Activated T-helper 17 cell treated with anti-CD3 and anti-CD28 coated beads, Interleukin-2, amount 50 U/mL, for 72 hours (primary cell): ENCODE measurements around the gene AQP11. TPM values are rescaled to one million over a fixed set of nuclear protein-coding genes. Genes with fewer than 3 reads are reported as not detected.
"Not testable (repeated sequence)": the region's sequence is repeated elsewhere in the genome, so short reads cannot be mapped to it uniquely, and the experiment has no call there.

Experiments
- ATAC-seq: fragments of 150-1000 bp; cut with Tn5 transposase; replicated peaks from 2 replicates; pipeline ENCODE4 v1.10.0; 2021; ENCODE audit warnings: mild to moderate bottlenecking, moderate library complexity
- H3K27ac Mint-ChIP-seq: one replicate; pipeline ENCODE4 v1.8.0; 2022; ENCODE audit warnings: mixed read lengths
- H3K27me3 Mint-ChIP-seq: one replicate; pipeline ENCODE4 v1.8.0; 2022; ENCODE audit warnings: mixed read lengths
- H3K36me3 Mint-ChIP-seq: one replicate; pipeline ENCODE4 v1.8.0; 2022; ENCODE audit warnings: low read depth, mild to moderate bottlenecking, mixed read lengths
- H3K4me1 Mint-ChIP-seq: one replicate; pipeline ENCODE4 v1.8.0; 2022; ENCODE audit warnings: mixed read lengths
- H3K4me3 Mint-ChIP-seq: one replicate; pipeline ENCODE4 v1.8.0; 2022; ENCODE audit warnings: mild to moderate bottlenecking, mixed read lengths
- H3K9me3 Mint-ChIP-seq: one replicate; pipeline ENCODE4 v1.8.0; 2022; ENCODE audit warnings: mixed read lengths
- total RNA-seq, 2 donors: library from RNA; stranded (reverse); gene quantifications; one replicate each; pipeline ENCODE4 v1.2.3, GENCODE V29; 2022

The AQP11 gene
- total RNA-seq, 2 donors from 2014 or later, result 0.48 to 0.98 TPM

DNA sequence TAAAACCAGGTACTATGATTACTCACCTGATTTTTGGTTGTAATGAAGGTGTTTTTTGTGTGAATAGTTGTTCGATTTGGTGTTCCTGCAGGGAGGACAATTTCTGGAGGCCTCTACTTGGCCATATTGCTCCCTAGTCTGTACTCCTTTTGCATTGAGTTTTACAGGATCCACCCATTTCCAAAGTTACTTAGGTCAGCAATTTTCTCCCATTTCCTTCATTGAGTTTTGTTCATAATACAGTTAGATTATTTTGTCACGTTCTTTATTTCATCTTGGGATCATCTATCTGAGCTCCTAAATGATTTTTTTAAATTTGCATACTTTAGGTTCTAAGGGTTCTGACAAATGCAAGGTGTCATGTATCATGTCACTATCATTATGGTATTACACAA, 20.1 kb upstream of the AQP11 start:
- peaks cover 21% of the 10 kb centered on the region for H3K27me3 Mint-ChIP-seq
- H3K9me3 Mint-ChIP-seq, result peaks cover 4% of the 10 kb centered on the region
- ATAC-seq, result no peak
- no peaks in the 10 kb centered on the region for H3K4me1 Mint-ChIP-seq
- no peaks in the 10 kb centered on the region for H3K36me3 Mint-ChIP-seq
- H3K4me3 Mint-ChIP-seq, result no peak overlapping the region
- no peak overlapping the region for H3K27ac Mint-ChIP-seq

GRCh38 chr11:77570896-77571295, 18.9 kb upstream of the AQP11 start:
- H3K4me1 Mint-ChIP-seq, H3K4me3 Mint-ChIP-seq, H3K36me3 Mint-ChIP-seq, ATAC-seq, H3K9me3 Mint-ChIP-seq, H3K27ac Mint-ChIP-seq: not testable (repeated sequence)
- peaks cover 17% of the 10 kb centered on the region for H3K27me3 Mint-ChIP-seq

- not testable (repeated sequence) for H3K36me3 Mint-ChIP-seq, H3K27me3 Mint-ChIP-seq, H3K27ac Mint-ChIP-seq, H3K4me1 Mint-ChIP-seq, H3K4me3 Mint-ChIP-seq, H3K9me3 Mint-ChIP-seq, ATAC-seq
Measured at GRCh38 chr11:77575428-77575827, 14.3 kb upstream of the AQP11 start.

GRCh38 chr11:77580712-77581337, 8.9 kb upstream of the AQP11 start:
- no peak overlapping the region for H3K4me3 Mint-ChIP-seq
- H3K27ac Mint-ChIP-seq, result no peak overlapping the region
- no peaks in the 10 kb centered on the region for H3K9me3 Mint-ChIP-seq
- peaks cover 11% of the 10 kb centered on the region for H3K27me3 Mint-ChIP-seq
- no peaks in the 10 kb centered on the region for H3K4me1 Mint-ChIP-seq
- no peaks in the 10 kb centered on the region for H3K36me3 Mint-ChIP-seq
- no peak for ATAC-seq

- Mint-ChIP-seq H3K27ac (peak overlapping the region; percentile 26), H3K36me3 (no peaks in the 10 kb centered on the region), H3K4me3 (peak overlapping the region; percentile 75), H3K9me3 (no peaks in the 10 kb centered on the region), H3K27me3 (peaks cover 17% of the 10 kb centered on the region), H3K4me1 (peaks cover 9% of the 10 kb centered on the region)
- ATAC-seq, result peak; percentile 32
Measured at GRCh38 chr11:77589181-77589520, 602 bp upstream of the AQP11 start.

DNA sequence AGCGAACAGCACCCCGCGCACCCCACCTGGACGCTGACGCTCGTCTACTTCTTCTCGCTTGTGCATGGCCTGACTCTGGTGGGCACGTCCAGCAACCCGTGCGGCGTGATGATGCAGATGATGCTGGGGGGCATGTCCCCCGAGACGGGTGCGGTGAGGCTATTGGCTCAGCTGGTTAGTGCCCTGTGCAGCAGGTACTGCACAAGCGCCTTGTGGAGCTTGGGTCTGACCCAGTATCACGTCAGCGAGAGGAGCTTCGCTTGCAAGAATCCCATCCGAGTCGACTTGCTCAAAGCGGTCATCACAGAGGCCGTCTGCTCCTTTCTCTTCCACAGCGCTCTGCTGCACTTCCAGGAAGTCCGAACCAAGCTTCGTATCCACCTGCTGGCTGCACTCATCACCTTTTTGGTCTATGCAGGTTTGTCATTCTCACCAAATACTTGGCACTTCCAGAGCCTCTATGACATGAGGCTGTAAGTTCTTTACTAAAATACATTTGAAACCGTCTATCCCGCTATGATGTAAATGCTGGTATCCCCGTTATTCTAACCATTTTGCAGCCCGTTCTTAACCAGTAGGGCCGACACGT, 535 bp downstream of the AQP11 start:
- ATAC-seq, result peak; percentile 3
- Mint-ChIP-seq H3K4me3 (peak overlapping the region; percentile 87), H3K27ac (no peak overlapping the region), H3K36me3 (no peaks in the 10 kb centered on the region), H3K4me1 (peaks cover 9% of the 10 kb centered on the region), H3K9me3 (no peaks in the 10 kb centered on the region), H3K27me3 (peaks cover 12% of the 10 kb centered on the region)

DNA sequence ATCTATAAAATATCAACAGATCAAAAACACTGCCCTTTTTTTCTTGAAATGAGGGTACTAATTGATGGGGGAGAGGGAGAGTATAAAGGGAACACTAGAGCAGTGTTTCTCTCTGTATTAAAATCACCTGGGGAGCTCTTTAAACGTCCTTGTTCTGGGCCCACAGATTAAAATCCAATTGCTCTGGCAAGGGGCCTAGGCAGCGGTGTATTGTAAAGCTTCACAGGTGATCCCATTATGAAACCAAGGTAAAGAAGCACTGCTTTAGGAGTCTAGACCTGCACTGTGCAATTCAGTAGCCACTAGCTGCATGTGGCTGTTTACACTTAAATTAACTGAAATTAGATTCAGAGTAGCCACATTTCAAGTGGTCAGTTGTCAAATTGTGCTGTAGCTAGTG, 3.0 kb downstream of the AQP11 start:
- ATAC-seq, result no peak
- Mint-ChIP-seq H3K36me3 (no peaks in the 10 kb centered on the region), H3K9me3 (no peaks in the 10 kb centered on the region), H3K27me3 (no peaks in the 10 kb centered on the region), H3K27ac (no peak overlapping the region), H3K4me1 (peaks cover 9% of the 10 kb centered on the region), H3K4me3 (no peak overlapping the region)

GRCh38 chr11:77593883-77594282, 4.1 kb downstream of the AQP11 start:
- H3K4me3 Mint-ChIP-seq, result no peak overlapping the region
- H3K4me1 Mint-ChIP-seq, result peaks cover 9% of the 10 kb centered on the region
- H3K27ac Mint-ChIP-seq, result no peak overlapping the region
- H3K9me3 Mint-ChIP-seq, result no peaks in the 10 kb centered on the region
- H3K36me3 Mint-ChIP-seq, result no peaks in the 10 kb centered on the region
- ATAC-seq, result no peak
- H3K27me3 Mint-ChIP-seq, result no peaks in the 10 kb centered on the region

GRCh38 chr11:77596626-77597025, 6.9 kb downstream of the AQP11 start:
- H3K4me3 Mint-ChIP-seq, result no peak overlapping the region
- H3K9me3 Mint-ChIP-seq, result no peaks in the 10 kb centered on the region
- H3K27me3 Mint-ChIP-seq, result no peaks in the 10 kb centered on the region
- no peak overlapping the region for H3K27ac Mint-ChIP-seq
- no peak for ATAC-seq
- H3K36me3 Mint-ChIP-seq, result no peaks in the 10 kb centered on the region
- H3K4me1 Mint-ChIP-seq, result no peaks in the 10 kb centered on the region

GRCh38 chr11:77598195-77598594, 8.4 kb downstream of the AQP11 start:
- Mint-ChIP-seq H3K27me3 (no peaks in the 10 kb centered on the region), H3K4me1 (no peaks in the 10 kb centered on the region), H3K9me3 (no peaks in the 10 kb centered on the region), H3K36me3 (no peaks in the 10 kb centered on the region), H3K4me3 (no peak overlapping the region), H3K27ac (no peak overlapping the region)
- no peak for ATAC-seq

DNA sequence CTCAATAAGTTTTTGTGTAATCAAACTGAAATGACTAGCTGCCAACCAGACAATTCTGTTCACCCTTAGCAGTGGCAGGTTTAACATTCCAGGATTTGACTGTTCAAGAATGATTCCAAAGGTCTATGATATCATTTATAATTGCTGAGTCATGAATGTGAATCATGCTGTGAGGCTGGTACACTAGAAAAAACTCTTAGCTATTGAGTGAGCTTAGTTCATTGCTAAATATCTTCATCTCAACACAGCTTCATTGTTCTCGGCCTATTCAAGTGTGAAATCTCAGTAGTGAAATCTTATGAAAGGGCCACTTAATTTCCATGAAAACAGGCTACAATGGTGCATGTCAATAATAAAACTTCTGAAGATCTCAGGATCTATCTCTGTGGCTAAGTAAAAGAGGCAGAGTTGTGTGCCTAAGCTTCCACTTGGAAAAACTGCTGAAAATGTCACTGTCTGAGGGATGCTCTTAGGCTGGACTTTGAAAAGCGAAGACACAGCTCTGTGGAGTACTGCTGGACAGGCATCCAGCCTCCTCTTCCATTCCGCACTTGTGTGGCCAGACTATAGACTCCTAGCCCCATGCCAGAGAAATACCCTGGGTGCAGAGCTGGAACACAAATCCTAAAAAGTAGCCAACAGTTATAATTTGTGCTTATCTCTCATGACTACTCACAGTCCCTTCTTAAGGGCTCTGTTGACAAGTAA, 12.8 kb downstream of the AQP11 start:
- peaks cover 22% of the 10 kb centered on the region for H3K36me3 Mint-ChIP-seq
- H3K4me3 Mint-ChIP-seq, result no peak overlapping the region
- no peaks in the 10 kb centered on the region for H3K9me3 Mint-ChIP-seq
- H3K4me1 Mint-ChIP-seq, result no peaks in the 10 kb centered on the region
- ATAC-seq, result peak; percentile 28
- H3K27me3 Mint-ChIP-seq, result no peaks in the 10 kb centered on the region
- H3K27ac Mint-ChIP-seq, result no peak overlapping the region

GRCh38 chr11:77604281-77604680, 14.5 kb downstream of the AQP11 start:
- ATAC-seq, result no peak
- H3K4me1 Mint-ChIP-seq, result no peaks in the 10 kb centered on the region
- no peaks in the 10 kb centered on the region for H3K9me3 Mint-ChIP-seq
- H3K36me3 Mint-ChIP-seq, result peaks cover 38% of the 10 kb centered on the region
- no peaks in the 10 kb centered on the region for H3K27me3 Mint-ChIP-seq
- H3K27ac Mint-ChIP-seq, result no peak overlapping the region
- H3K4me3 Mint-ChIP-seq, result no peak overlapping the region

DNA sequence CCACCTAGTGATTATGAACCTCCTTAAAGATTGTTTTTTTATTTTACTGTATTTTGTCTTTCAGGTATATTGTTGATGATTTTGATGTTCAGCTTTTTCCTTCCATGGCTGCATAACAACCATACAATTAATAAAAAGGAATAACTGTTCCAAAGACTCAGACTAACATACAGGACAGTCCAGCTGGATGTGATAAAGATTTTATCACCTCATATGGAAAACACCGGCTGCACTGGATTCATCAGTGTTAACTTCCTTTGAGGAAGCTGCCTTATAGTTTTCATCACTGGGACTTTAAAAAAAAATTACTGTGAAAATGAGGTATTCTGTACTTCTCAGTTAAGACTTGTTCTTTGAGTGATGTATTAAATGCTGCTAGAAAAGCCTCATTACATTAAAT, 19.5 kb downstream of the AQP11 start:
- Mint-ChIP-seq H3K27ac (no peak overlapping the region), H3K4me3 (no peak overlapping the region), H3K4me1 (no peaks in the 10 kb centered on the region), H3K36me3 (peaks cover 88% of the 10 kb centered on the region), H3K9me3 (no peaks in the 10 kb centered on the region), H3K27me3 (no peaks in the 10 kb centered on the region)
- ATAC-seq, result no peak

- peaks cover 99% of the 10 kb centered on the region for H3K36me3 Mint-ChIP-seq
- no peak for ATAC-seq
- H3K9me3 Mint-ChIP-seq, result no peaks in the 10 kb centered on the region
- no peaks in the 10 kb centered on the region for H3K27me3 Mint-ChIP-seq
- no peaks in the 10 kb centered on the region for H3K4me1 Mint-ChIP-seq
- no peak overlapping the region for H3K4me3 Mint-ChIP-seq
- no peak overlapping the region for H3K27ac Mint-ChIP-seq
Measured at GRCh38 chr11:77611921-77612320, 22.2 kb downstream of the AQP11 start.

DNA sequence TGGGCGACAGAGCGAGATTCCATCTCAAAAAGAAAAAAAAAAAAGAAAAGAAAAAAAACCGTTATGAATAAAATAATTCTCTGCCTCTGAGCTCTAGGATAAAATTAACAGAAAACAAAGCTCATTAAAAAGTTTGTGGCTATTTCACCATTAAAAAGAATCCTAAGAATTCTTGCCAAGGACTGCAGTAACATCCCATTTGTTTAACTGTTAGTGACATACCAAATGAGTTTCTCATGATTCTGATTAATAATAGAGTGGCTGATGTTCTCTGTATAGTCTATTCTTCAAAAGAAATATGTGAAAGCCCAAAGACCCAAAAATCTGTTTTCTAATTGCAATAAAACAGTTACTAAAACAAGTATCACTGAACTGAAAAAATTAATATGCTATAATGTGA, 28.1 kb downstream of the AQP11 start:
- no peaks in the 10 kb centered on the region for H3K27me3 Mint-ChIP-seq
- H3K9me3 Mint-ChIP-seq, result no peaks in the 10 kb centered on the region
- H3K27ac Mint-ChIP-seq, result no peak overlapping the region
- no peak for ATAC-seq
- no peak overlapping the region for H3K4me3 Mint-ChIP-seq
- no peaks in the 10 kb centered on the region for H3K4me1 Mint-ChIP-seq
- H3K36me3 Mint-ChIP-seq, result peaks cover 100% of the 10 kb centered on the region
